Effector CD8-positive, alpha-beta T cell (primary cell): ENCODE data around the gene HAO2.
"Not testable (repeated sequence)": the region's sequence is repeated elsewhere in the genome, so short reads cannot be mapped to it uniquely, and the experiment has no call there.

ENCODE experiments used
- DNase-seq: peaks from one replicate; lab custom pipeline; 2025; lab: John Stamatoyannopoulos, UW

The HAO2 gene

GRCh38 chr1:119345398-119345797 lies 23.2 kb upstream of the HAO2 start:
- DNase-seq: no peak

GRCh38 chr1:119347858-119348257 lies 20.7 kb upstream of the HAO2 start:
- DNase-seq: no peak

DNA sequence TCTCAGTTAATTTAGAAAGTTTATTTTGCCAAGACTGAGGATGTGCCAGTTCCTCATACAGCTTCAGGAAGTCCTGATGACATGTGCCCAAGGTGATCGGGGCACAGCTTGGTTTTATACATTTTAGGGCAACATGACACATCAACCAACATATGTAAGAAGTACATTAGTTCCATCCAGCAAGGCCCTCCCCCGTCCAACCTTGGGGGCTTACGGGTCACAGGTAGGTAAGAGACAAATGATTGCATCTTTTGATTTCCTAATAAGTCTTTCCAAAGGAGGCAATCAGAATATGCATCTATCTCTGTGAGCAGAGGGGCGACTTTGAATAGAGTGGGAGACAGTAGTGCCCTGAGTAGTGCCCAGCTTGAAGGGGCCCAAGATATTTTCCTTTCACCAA lies 19.6 kb upstream of the HAO2 start:
- no peak for DNase-seq

GRCh38 chr1:119350866-119351265 lies 17.7 kb upstream of the HAO2 start:
- not testable (repeated sequence) for DNase-seq

- no peak for DNase-seq
These were observed 16.6 kb upstream of the HAO2 start for GRCh38 chr1:119351997-119352396.

- DNase-seq: no peak
These were observed 14.7 kb upstream of the HAO2 start for GRCh38 chr1:119353836-119354235.

GRCh38 chr1:119358636-119359035 lies 9.9 kb upstream of the HAO2 start:
- DNase-seq: no peak

DNA sequence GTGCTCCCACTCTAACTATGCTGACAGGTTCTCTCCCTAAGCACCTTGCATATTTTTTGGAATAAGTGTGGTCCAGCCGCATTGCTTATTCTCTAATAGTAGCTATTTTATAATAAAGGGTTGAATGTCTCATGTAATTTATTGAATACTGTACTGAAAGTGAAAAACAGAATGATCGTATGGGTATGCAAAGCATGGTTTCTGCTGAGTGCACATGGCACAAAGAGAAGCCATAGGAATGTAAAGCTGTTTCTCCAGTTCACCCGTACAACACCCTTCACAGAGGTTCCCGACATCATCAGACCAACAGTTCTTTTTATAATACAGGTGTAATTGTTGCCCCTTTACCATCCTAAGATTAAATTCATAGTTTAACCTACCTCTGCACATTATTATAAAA lies 8.9 kb upstream of the HAO2 start:
- DNase-seq: no peak

DNA sequence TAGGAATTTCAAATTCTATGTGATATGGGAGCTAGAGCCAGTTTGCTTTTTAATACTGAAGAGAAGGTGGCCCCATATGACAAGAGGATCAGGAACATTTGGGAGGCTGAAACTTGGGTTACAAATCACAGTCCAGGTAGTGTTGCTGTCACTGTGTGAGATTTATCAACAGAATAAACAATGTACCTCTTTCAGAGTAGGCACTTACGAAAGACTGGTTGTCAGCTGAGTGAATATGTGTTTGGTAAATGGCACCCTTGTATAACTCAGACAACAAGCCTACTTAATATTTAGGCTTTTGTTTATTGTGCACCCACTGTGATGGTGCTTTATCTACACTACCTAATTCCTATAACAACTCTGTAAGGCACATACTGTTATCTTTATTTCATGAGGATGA lies 7.4 kb upstream of the HAO2 start:
- DNase-seq: no peak

GRCh38 chr1:119361620-119362344 lies 6.8 kb upstream of the HAO2 start:
- DNase-seq: no peak

- no peak for DNase-seq
These were observed 5.4 kb upstream of the HAO2 start for GRCh38 chr1:119363162-119363561.

DNA sequence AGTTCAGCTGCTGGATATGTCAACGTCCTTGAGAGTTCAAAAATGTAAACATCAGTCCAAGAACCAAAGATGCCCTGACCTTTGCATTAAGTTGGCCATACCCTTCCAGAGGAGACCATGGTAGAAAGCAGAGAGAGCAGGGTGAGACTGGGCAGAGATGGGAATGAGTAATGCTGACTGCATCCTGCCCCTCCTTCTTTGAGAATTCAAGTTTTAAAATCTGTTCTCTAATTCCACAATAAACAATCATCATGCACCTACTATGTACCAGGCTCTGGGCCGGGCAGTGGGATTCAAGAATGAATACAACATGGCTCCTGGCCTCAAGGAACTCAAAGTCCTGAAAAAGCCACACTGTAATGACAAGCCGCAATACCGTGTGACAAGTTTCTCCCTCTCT lies 3.9 kb upstream of the HAO2 start:
- DNase-seq: no peak

DNA sequence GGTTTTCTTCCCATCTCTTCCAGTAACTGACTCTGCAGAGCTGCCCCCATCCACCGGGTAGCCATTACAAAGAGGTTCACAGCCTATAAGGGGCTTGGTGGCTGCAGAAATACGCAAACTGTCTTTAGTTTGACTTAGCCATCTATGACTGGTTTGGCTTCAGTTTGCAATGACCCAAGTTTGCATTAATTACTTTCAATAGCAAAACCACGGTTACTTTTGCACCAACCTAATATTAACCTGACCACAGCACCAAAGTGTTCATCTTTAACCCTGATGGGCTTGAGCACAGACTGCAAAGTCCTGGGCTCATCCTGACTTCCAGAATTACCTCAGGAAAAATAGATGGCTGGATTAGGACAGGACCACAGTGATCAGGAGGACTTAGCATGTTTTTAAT lies 2.2 kb upstream of the HAO2 start:
- DNase-seq: no peak

GRCh38 chr1:119367432-119368124 lies 1.0 kb upstream of the HAO2 start:
- DNase-seq: no peak

GRCh38 chr1:119370748-119371147 lies 2.2 kb downstream of the HAO2 start:
- DNase-seq: no peak

DNA sequence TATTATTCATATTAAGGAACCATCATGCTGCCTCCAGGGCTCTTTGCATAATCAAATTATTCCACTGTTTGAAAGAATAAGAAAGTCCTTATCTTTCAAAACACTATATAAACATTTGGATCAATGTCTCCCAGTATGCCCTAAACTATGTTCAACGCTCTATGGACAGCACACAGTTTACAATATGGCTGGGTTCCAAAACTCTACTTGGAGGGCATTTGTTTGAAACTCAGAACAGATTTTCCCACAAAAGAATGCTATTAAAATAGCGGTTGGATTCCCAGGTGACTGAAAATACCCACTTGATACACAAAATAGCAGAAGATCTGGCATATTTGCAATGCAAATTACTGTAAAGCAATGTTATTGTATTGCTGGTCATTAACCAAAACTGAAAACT lies 3.2 kb downstream of the HAO2 start:
- DNase-seq: no peak

GRCh38 chr1:119372503-119373086 lies 4.0 kb downstream of the HAO2 start:
- DNase-seq: no peak

DNA sequence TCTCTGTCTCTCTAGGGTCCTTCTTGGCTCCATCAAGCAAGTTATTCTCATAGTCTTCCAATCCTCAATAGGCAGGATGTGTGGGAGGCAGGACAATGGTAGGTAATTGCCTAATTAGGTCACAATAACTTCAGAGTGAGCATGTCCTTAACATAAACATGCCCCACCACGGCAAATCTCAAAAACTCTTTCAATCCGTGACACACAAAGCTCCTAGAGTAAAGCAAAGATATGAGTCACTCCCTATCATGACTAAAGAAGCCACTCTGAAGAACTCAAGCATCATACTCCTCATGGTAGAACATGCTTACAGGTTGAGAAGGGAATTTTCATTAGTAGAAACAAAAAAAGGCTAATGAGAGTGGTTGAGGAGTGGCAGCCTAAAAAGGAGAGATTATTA lies 4.9 kb downstream of the HAO2 start:
- no peak for DNase-seq

DNA sequence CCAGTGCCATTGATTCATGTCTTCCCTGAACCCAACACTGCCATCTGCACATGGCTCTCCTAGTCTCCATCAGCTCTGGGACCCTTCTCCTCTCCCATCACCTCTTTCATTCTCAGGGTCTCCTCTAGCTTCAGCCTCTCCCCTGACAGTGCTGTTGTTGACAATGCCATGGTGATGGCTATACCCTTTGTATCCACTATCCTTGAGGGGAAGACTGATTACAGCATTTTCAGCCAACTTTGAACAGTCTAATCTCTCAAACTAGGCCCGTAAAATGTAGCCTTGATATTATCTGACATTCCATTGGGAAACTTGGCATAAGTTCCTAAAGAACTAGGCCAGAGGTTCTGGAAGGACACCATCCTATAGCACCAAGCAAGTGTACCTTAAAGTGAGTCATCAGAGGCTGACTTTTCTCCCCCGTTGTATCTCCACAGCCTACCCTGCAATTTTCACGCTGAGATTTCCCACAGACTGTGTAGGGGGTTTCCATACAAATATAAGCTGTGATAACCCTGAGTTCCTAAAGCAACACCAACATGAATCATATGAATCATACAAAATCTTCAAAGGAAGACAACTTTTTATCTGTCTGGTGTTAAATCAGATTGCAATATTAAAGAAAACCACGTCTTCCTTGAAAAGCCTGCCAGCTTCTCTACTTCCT lies 5.8 kb downstream of the HAO2 start:
- no peak for DNase-seq

DNA sequence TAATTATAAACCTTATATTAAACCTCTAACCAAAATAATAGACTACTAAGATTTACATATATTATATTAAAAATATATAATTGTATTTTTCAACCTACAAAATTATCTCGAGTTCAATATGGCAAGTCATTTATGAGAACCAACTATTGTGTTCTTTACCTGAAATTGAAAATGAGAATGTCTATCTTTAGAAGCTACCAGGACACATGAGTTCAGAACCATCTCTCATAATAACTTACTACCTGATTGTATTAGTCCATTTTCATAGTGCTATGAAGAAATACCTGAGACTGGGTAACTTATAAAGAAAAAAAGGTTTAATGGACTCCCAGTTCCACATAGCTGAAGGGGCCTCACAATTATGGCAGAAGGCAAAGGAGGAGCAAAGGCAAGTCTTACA lies 6.8 kb downstream of the HAO2 start:
- DNase-seq: no peak

DNA sequence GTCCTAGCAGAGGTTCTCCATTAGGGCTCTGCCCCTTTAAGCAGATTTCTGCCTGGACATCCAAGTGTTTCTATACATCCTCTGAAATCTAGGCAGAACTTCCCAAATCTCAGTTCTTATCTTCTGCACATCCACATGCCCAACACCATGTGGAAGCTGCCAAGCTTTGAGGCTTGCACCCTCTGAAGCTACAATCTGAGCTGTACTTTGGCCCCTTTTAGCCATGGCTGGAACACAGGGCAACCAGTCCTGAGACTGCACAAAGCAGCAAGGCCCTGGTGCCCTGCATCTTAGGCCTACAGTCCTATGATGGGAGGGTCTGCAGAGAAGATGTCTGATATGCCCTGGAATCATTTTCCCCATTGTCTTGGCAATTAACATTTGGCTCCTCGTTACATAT lies 8.0 kb downstream of the HAO2 start:
- DNase-seq: no peak

DNA sequence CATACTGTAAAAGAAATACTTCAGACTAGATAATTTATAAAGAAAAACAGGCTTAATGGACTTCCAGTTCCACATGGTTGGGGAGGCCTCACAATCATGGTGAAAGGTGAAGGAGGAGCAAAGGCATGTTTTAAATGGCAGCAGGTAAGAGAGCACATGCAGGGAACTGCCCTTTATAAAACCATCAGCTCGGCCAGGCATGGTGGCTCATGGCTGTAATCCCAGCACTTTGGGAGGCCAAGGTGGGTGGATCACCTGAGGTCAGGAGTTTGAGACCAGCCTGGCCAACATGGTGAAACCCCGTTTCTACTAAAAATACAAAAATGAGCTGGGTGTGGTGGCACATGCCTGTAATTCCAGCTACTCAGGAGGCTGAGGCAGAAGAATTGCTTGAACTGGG lies 9.0 kb downstream of the HAO2 start:
- not testable (repeated sequence) for DNase-seq

DNA sequence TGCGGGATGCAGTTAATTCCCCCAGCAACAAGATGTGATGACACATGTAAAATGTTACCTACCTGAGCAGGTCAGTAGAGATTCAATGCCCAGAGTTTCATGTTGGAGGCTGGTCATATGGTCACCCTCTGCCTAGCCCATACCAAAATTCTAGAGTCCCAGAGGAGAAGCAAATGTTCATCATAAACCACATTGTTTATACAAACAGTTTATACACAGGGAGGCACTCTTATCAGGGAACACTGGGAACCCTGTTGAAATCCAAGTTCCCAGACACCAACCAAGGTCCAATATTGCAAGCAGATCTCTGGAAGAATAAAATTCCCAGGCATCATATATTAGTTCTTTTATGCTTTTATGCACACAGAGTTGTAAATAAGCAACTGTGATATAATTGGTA lies 10.5 kb downstream of the HAO2 start:
- DNase-seq: no peak
